Stimulated activated CD4-positive, alpha-beta T cell treated with anti-CD3 and anti-CD28 coated beads, Interleukin-2, amount 100 ng/mL, for 48 hours (primary cell): ENCODE measurements around the gene AKT1S1.

Source experiments
- DNase-seq, 2 donors: peaks; one replicate each; pipeline ENCODE4 v3.0.0-alpha.2; 2020

AKT1S1 gene

DNA sequence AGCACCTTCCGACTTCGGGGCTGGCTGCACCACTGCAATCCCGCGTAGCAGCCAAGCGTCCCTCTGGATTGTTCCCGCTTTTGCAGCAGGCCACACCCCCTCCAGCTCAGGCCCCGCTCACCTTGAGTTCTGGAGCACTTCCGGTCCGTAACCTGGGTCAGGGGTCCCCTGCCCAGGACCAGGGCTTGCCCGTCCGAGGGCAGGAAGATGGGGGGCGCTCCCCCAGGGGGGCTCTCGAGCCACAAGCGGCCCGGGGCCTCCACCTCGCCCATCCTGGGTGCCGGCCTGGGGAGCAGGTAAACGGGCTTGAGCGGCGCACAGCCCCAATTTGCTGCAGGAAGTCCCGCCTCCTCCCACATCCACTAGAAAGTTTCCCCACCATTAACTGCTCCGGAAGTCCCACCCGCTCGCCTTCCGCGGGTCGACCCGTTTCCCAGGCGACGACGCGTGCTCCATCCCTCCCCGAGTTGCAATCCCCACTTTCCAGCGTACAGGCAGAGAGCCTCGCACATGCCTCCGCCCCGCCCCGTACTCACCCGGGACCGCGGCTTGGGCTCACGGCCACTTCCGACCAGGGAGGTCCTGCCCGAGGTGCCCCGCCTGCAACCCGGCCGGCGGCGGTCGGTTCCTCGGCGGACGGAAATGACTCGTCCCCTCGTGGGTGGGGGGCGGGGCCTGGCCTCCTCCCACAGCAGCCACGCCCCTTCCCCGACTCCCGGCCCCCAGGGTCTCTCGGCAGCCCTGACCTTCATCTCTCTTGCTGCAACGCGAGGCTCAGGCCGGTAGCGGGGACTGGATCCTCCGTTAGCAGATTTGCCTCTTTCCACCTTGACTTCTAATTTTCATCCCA, 10.0 kb downstream of the AKT1S1 start, which contains the start of gene PNKP:
PNKP (minus strand) TSS at position 644 of the 850 bp plus-strand sequence; CDS start at position 272, 372 bp downstream.
- peak; percentile 72 to 86 for DNase-seq

DNA sequence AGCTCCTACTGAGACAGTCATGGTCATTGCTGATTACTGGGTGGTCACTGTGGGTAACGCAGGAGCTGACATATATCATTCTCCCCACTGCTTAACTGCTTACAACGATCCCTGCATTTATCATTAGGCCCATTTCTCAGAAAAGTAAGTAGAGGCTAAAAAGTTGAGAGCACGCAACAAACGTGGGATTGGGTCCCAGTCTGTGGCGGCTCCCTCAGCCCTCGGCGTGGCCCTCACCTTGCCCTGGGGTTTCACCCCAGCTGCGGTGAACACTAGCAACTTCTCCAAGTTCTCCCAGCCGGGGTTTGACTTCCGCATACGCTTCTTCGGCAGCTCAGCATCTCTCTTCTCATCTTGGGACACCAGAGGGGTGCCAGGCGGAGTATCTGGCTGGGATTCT, 12.3 kb downstream of the AKT1S1 start:
- no peak for DNase-seq

DNA sequence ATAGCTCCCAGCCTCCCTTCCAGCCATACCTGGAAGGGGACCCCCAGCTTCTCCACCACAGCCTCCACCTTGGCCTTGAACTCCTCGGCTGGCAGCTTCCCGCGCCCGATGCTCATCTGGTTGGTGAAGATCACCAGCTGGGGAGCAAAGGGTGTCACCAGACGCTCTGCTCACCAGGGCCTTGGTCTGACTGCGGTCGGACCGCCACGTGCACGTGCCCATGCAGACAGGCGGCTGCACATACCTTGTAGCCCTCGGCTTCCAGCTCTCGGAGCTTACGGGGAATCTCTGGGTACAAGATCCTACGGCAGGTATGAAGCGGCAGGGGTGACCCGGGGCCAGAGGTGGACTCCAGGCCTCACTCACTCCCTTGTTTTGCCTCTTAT, 13.2 kb downstream of the AKT1S1 start:
- no peak for DNase-seq

DNA sequence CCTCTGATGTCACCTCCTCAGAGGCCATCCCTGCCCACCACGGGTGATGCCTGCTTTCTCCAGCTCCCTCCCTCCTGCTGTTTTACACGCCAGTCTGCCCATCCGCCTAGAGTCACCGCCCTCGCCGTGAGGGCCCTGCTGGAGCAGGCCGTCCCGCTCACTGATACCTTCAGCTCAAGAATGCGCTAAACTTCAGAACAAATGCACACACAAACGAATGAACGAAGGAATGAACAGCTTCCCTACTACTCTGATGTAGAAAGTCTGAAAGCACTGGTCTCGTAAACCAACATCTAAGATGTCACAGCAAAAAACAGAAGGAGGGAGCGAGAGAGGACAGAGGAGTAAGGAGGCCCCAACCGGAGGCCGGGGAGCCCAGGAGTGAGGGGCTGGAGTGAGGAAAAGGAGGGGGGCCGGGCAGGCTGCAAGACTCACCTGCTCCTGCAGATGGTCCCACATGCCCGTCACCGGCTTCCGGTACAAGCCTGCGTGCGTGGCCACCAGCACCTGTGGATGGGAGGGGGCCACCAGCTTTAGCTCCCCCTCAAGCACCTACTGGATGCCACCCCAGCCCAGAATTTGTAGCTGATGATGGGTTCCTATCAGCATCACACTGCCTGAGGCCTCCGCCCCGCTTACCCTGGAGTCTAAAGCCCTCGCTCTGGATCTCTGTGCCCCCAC, 13.8 kb downstream of the AKT1S1 start:
- DNase-seq, result no peak

DNA sequence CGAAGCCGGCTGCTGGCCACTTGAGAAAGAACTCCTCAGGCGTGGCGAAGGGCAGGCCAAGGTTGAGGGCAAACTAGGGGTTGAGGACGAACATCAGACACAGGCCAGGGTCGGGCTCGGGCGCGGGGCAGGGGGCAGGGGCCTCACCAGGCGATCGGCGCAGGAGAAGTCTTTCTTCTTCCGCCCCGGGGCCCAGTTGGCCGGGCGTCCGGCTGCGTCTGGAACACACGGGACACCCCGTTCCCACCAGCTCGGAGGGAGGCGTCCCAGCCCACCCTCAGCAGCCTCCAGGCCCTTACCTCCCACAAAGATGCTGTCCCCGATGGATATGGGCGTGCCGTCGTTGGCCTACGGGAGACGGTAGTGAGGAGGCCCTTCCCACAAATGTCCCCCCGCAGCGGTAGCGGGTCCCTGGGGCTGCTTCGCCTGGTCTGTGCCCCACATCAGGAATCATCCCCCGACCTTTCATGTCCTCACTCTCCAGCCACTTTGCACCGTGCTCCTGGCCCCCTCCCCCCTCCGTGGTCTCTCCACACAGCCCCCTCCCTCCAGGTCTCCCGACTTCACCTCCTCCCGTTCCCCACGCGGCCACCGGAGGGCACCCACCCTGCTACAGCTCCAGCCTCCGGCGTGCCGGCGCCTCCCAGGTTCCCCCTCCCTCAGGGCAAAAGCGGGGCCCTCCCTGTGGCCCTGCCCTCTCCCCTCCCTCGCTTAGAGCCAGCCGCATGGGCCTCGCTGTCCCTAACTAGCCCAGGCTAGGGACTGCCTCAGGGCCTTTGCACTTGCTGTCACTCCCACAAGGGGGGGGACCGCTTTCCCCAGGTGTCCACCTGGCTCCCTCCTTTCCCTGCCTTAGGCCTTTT, 14.5 kb downstream of the AKT1S1 start:
- DNase-seq, result no peak

DNA sequence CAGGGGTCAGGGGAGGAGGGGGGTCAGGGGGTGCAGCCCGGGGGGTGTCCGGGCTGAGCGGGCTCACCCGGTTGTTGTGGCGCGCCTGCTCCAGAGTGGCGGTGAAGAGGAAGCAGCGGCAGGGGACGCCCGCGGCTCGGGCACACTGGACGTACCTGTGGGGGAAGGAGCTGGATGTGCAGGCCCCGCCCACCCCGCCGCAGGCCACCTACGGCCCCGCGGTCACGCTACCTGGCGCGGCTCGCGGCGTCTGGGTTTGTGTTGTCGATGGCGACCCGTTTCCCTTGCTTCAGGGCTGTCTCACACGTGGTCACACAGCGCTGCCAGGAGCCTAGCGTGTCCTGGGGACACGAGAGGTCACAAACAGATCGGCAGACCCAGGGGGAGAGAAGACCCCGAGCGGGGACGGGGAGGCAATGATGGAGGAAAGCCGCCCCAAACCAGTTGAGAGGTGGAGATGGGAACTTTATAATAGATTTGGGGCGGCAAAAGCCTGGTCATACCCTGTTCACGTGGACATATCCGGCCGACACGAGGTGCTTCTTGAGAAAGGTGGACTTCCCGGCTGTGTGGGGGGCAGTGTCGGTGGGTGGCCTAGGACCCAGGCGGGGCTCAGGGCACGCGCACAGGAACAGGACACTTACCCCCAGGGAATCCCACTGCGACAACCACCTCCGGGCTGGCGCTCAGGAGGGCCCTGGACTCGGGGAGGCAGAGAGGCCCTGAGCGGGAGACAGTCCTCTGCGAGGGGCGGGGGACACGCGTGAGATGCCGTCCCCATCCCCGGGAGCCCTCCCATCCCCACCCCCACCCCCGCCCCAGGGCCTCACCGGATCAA, 15.4 kb downstream of the AKT1S1 start:
- no peak for DNase-seq

DNA sequence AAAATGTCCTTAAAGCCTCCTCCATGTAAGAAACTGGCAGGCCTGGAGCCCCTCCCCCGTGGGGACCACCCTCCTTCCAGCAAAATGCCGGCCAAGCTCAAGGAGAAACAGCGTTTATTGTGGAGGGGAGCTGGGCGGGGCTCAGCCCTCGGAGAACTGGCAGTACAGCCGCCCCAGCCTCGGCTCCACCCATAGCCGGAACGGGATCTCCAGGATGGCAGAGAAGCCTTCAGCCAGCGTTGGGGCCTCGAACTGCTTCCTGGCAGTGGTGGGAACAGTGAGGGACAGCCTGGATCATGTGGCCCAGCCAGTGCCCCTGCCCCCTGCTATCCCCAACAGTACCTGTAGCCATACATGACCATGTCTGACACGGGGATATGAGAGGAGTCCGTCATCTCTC, 16.0 kb downstream of the AKT1S1 start:
- no peak for DNase-seq

DNA sequence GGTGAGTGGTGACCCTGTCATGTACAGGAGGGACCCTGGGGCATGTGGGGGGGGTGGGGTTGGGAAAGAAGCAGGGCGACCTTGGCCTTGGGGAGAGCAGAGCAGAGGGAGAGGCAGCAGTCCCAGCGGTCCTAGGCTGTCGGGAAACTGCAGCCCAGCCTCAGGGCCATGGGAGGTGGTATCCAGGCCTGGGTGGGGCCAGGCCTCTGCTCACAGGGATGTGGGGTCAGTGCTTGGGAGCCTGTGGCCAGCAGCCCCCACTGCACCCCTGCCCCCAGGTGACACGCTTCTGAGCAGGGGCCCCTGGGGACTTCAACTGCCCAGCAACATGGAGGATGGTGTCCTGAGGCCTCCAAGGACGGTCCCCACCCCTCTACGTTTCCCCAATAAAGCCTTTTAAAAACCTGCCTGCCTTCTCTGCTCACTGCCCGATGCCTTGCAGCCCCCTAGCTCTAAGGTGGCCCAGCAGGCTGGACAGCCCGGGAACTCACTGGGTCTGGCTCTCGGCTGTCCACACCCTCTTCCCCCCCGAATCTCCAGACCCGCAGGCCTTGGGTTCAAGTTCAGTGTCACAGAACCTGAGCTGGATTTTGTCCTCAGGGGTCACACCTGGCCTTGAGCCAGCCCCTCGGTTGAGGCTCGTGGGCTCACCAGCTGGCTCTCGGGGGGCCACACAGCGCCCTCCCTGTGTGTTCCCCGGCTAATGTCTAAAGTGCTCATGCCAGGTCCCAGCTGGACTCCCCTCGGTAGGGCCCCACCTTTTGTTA, 16.6 kb downstream of the AKT1S1 start:
- no peak for DNase-seq

DNA sequence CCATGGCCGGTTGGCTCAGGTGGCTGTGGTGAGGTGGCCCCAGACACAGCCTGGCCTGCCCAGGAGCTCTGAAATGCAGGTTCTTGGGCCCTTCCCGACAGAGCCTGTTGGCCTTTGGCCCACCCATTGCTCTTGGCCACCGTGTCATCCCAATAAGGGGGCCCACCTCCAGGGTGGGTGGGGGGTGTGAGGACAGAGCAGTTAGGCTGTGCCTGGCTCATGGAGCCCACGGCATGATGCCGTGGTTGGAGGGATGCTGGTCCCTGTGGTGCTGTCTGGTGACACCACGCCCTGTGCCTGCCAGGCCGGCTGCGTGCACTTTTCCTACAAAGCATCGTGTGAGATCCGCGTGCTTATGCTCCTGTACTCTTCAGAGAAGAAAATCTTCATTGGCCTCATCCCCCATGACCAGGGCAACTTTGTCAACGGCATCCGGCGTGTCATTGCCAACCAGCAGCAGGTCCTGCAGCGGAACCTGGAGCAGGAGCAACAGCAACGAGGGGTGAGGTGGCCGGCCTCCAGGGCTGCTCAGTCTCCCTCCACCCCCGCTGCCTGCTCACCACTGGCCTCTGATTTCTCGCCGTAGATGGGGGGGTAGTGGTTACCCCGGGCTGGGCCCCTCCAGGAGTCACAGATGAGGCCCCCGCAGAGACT, 17.3 kb downstream of the AKT1S1 start:
- DNase-seq, result no peak

DNA sequence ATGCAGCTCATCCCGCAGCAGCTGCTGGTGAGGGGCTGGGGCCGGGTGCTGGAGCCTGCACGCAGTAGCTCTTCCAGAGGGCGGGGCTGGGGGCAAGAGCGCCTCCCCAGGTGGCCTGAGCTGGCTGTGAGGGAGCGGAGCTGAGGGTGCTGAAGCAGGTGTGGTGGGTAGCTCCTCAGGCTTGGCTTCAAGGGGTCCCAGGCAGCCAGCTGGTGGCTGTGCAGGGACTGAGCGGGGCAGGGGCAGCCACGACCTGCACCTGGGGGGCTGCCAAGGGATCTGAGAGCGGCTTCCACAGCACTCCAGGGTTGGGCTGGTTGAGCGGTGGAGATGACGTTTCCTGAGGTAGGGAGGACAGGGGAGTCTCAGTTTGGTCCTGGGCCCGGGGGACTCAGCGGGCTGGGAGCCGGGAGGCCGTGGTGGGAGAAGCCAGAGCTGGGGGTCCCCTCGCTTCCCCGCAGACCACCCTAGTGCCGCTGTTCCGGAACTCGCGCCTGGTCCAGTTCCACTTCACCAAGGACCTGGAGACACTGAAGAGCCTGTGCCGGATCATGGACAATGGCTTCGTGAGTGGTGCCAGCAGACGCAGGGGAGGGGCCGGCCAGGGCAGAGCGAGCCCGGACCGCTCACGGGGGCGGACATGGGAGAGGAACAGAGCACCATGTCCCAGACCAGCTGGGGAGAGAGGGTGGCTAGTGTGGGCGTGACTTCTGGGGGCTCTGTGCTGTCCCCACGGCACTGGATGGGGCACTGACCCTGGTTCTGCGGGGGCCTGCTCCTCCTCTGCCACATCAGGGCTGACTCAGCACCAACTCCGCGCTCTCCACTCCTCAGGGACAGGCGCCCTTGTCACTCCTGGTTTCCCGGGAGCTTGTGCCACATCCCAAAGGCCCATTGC, 18.8 kb downstream of the AKT1S1 start:
- no peak for DNase-seq

DNA sequence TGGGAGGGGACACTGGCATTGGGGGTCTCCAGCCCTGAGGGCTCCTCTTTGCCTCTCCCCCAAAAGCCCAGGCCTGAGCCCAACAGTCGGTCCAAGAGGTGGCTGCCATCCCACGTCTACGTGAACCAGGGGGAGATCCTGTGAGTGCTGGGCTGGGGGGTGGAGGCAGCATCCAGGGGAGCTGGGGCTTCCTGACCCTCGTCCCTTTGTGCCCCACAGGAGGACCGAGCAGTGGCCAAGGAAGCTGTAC, 19.4 kb downstream of the AKT1S1 start:
- no peak for DNase-seq

DNA sequence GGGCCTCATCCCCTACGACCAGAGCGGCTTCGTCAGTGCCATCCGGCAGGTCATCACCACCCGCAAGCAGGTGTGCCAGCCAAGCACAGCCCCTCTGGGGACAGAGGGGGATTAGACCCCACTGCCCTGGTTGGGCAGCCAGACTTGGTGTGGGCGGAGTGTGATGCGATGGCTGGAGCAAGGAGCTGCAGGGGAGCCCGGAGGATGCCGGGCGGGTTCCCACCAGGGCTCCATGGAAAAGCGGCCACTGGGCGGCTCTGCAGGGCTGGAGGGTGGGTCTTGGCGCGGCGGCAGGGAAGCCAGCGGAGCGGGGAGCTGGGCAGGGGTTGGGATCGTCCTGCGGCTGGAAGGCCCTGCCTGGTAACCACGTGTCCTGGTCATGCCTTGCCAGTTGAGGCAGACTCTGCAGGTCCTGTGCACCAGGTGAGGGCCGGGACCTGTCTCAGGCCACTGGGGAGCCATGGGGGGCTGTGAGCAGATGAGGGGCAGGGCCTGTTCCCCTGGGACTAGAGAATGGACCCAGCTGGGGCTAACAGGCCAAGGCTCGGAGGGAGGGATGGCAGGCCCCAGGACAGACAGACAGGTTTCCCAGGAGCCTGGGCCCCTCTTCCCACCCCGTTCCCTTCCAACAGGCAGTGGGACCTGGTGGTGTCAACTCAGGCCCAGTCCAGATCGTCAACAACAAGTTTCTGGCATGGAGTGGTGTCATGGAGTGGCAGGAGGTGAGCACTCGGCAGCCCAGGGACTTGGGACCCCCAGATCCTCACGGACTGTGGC, 19.9 kb downstream of the AKT1S1 start:
- no peak for DNase-seq

DNA sequence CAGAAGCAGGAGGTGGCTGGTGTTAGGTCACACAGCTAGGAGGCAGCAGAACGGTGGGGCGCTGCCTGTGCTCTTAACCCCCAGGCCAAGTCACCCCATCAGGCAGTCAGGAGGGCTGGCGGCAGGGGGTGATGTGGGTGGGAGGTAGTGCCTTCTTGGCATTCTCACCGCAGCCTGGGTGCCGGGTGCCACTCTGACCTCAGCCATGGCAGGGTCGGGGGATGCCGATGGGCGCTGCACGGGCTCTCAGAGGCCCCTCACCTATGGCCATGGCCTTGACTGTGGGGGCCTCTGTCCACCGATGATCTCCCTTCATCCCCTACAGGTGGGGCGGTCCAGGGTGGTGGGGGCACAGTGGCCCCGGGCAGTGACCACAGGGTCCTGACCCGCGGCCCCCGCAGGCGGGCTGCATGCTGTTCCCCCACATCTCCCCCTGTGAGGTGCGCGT, 20.6 kb downstream of the AKT1S1 start:
- no peak for DNase-seq

DNA sequence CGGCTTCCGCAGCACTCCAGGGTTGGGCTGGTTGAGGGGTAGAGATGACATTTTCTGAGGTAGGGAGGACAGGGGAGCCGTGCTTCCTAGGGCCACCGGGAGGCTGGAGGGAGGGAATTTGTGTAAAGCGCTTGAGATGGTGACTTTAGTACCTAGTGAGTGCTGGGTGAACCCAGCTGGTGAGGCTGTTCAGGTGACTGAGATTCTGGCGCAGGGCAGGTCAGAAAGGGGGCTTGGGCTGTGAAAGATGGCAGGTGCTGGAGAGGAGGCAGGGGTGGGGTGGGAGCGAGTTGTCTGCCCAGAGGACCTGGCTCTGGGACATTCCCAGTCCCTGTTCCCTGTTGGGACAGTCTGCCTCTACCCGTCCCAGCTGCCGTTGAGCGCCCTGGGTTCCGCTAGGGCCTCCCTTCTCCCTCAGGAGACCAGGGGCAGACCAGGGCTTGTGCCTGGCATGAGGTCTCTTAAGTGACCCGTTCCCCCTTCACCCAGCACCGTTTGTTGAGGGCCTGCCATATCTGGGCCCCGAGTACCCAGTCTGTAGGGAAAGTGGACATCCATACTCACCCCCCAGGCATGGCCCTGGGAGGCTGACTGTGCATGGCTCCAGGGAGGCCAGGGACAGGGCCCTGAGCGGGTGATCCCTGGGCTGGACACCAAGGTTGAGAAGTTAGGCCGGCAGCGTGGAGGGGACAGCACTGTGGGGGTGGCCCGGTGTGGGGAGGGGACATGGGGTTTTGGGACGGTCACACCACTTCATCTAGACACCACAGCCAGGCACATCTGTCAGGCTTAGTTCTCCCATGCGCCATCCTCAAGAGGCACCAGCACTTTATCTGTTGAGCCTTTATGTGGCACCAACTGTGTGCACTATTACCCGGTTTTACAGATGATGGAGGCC, 21.2 kb downstream of the AKT1S1 start:
- DNase-seq, result no peak

DNA sequence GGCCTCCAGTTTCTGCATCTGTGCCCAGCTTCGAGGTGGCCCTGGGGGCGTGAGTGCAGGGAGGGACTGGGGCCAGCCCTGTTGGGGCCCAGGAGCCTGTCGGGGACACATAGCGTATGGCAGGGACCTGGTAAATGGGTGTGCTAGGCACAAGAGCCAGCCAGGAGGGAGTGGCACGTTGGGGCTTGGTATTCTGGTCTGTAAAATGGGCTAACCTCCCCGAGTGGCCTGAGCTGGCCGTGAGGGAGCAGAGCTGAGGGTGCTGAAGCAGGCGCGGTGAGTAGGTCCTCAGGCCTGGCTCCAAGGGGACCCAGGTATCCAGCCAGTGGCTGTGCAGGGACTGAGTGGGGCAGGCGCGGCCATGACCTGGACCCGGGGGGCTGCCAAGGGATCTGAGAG, 21.9 kb downstream of the AKT1S1 start:
- DNase-seq, result no peak

DNA sequence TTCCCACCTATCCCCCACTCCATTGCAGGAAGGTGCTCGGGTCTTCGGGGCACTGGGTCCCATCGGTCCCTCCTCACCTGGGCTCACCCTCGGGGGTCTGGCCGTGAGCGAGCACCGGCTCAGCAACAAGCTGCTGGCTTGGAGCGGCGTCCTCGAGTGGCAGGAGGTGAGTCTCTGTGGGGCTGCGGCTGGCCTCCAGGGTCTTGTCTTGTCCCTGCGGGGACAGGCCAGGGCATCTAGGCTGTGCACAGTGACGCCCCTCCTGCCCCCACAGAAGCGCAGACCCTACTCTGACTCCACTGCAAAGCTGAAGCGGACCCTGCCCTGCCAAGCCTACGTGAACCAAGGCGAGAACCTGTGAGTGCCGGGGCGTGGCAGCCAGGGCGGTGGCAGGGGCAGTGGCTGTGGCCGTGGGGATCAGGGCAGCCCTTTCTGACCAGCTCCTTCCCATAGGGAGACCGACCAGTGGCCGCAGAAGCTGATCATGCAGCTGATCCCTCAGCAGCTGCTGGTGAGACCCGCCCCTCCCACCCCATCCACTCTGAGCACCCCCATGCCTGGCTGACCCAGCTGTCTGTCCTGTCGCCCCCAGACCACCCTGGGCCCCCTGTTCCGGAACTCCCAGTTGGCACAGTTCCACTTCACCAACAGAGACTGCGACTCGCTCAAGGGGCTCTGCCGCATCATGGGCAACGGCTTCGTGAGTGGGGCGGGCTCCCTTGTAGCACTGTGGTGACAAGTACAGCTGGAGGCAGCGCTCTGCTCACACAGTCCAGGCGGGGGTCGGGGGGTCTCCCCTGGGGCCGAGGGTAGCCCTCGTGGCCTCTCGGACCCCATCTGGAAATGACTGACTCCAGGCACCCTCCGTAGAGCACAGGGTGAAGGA, 22.5 kb downstream of the AKT1S1 start:
- DNase-seq, result no peak

DNA sequence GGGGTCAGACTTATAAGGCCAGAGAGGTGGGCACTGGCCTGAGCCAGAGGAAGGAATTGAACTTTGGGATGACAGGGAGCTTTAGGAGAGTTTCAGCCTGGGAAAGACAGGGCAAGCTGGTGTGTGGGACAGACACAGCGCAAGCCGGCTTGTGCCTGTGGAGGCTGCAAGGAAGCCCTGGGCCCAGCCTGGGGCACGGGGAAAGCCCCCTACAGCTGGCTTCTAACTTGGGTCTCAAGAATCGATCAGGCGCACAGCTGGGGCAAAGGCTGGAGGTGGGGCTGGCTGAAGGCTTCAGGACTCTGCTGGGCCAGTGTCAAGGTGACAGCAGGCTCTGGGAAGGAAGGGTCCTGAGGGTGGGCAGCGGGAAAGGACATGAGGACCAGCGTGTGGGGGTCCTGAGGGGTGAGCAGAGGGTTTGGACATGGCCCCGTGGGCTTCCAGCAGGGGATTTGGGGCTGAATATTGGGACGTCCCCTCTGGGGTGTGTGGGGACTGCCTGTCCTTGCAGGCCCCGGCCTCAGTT, 23.2 kb downstream of the AKT1S1 start:
- DNase-seq, result no peak
